Ascending aorta (tissue), 2 donors: Measurements from ENCODE around the gene LTBP3. TPM values are rescaled to one million over a fixed set of nuclear protein-coding genes. Genes with fewer than 3 reads are reported as not detected.
A peak's percentile ranks its signal among the peaks of the same experiment; 100 is the strongest.

Source experiments
- DNase-seq, 2 donors: peaks; one replicate each; pipeline ENCODE4 v3.0.0-alpha.2; 2019; ENCODE audit warnings: low spot score in 2 of 2
- H3K27ac ChIP-seq, 2 donors: fragments of 200-600 bp; sonication (generic); one replicate each; pipeline ENCODE4 v1.5.1; 2016 to 2017; ENCODE audit warnings: mild to moderate bottlenecking in 1 of 2
- H3K27me3 ChIP-seq: fragments of 200-600 bp; sonication (generic); one replicate; pipeline ENCODE4 v1.5.1; 2017
- H3K36me3 ChIP-seq, 2 donors: fragments of 200-600 bp; sonication (generic); one replicate each; pipeline ENCODE4 v1.5.1; 2016
- H3K4me1 ChIP-seq, 2 donors: fragments of 200-600 bp; sonication (generic); one replicate each; pipeline ENCODE4 v1.5.1; 2016 to 2017; ENCODE audit warnings: mild to moderate bottlenecking in 1 of 2
- H3K4me3 ChIP-seq, 2 donors: fragments of 200-600 bp; sonication (generic); one replicate each; pipeline ENCODE4 v1.5.1; 2016 to 2017; ENCODE audit warnings: mild to moderate bottlenecking in 1 of 2
- H3K9me3 ChIP-seq, 2 donors: fragments of 200-600 bp; sonication (generic); one replicate each; pipeline ENCODE4 v1.5.1; 2016
- CTCF ChIP-seq, 3 experiments: fragments of 200-600 bp in 2 of 3; fragments of 450-650 bp in 1 of 3; sonication (generic) in 2 of 3; IDR thresholded peaks; one replicate each; pipeline ENCODE4 v1.5.1; 2016 to 2019; ENCODE audit warnings: antibody characterized with exemption in 3 of 3, mild to moderate bottlenecking in 1 of 3, moderate library complexity in 1 of 3
- intact Hi-C: fragments of 100-400 bp; cut with DNase I; formaldehyde crosslinking; loops from one replicate; pipeline ENCODE4 v1.15.1; 2023
- total RNA-seq: library from RNA; depleted of rRNA; stranded (reverse); fragments of >200 nt; gene quantifications from one replicate; pipeline ENCODE4 v1.1.0, GENCODE V29; 2016

LTBP3 gene
- total RNA-seq, 1 donor from 2014 or later, result 702 TPM

DNA sequence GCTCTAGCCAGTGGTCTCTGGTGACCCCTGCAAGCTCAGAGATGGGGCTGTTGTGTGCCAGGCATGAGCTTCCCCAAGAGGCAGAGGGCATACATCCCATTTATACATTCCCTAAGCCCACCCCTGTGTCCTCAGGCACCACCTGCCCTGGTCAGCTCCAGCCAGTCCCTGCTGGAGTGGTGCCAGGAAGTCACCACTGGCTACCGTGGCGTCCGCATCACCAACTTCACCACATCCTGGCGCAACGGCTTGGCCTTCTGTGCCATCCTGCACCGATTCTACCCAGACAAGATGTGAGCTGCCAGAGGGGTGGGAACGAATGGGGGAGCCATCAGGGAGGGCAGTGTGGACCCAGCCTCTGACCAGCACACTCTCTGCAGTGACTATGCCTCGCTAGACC, 25.9 kb upstream of the LTBP3 start:
- intact Hi-C loops, result no loop called here
- peaks cover 70 to 81% of the 10 kb centered on the region in 2 donors for H3K36me3 ChIP-seq
- no peaks in the 10 kb centered on the region for H3K9me3 ChIP-seq
- H3K27me3 ChIP-seq, result no peaks in the 10 kb centered on the region
- H3K27ac ChIP-seq, result peak overlapping the region; percentile 3 to 42
- H3K4me1 ChIP-seq, result peaks cover 22 to 30% of the 10 kb centered on the region in 2 donors
- DNase-seq, result no peak
- no peak overlapping the region for H3K4me3 ChIP-seq
- no peak for TF ChIP-seq CTCF (IDR thresholded peaks at IDR 0.05)

DNA sequence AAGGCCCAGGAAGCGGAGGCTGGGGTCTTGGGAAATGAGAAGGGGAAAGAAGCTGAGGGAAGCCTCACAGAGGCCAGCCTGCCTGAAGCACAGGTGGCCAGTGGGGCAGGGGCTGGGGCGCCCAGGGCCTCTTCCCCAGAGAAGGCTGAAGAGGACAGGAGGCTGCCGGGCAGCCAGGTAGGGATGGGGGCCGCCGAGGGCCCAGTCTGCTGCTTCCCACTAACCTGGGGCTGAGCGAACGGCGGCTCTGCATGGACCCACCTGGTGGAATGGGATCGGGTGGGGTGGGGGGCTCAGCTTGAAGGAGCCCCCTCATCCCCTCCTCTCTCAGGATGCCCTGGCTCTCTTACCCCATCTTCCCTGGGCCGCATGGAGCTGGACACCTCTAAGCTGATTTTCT, 25.4 kb upstream of the LTBP3 start:
- TF ChIP-seq CTCF (IDR thresholded peaks at IDR 0.05), result no peak
- H3K36me3 ChIP-seq, result peaks cover 75 to 82% of the 10 kb centered on the region in 2 donors
- no peaks in the 10 kb centered on the region for H3K27me3 ChIP-seq
- intact Hi-C loops, result no loop called here
- no peak for DNase-seq
- H3K27ac ChIP-seq, result peak overlapping the region in 1 of 2 donors; percentile 3
- H3K4me1 ChIP-seq, result peaks cover 20 to 32% of the 10 kb centered on the region in 2 donors
- no peaks in the 10 kb centered on the region for H3K9me3 ChIP-seq
- no peak overlapping the region for H3K4me3 ChIP-seq

DNA sequence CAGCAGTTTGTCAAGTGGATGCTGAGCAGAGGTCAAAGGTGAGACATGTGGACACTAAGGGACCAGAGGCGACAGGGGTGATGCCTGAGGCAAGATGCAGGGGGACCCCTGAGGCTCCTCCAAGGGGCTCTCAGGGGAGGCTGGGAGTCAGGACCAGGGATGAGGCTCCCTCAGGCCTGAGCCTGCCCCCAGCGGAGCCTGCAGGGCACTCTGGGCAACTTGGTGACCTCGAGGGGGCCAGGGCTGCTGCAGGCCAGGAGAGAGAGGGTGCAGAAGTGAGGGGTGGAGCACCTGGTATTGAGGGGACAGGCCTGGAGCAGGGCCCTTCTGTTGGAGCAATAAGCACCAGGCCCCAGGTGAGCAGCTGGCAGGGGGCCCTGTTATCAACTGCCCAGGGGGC, 23.8 kb upstream of the LTBP3 start:
- DNase-seq, result no peak
- Histone ChIP-seq H3K27me3 (no peaks in the 10 kb centered on the region), H3K36me3 (peaks cover 74 to 81% of the 10 kb centered on the region in 2 donors), H3K4me1 (peaks cover 14 to 27% of the 10 kb centered on the region in 2 donors), H3K4me3 (no peak overlapping the region), H3K27ac (peak overlapping the region; percentile 42 to 69), H3K9me3 (no peaks in the 10 kb centered on the region)
- no peak for TF ChIP-seq CTCF (IDR thresholded peaks at IDR 0.05)
- intact Hi-C loops, result no loop called here

GRCh38 chr11:65580756-65581155, 22.6 kb upstream of the LTBP3 start:
- no peak for DNase-seq
- peaks cover 7 to 15% of the 10 kb centered on the region in 2 donors for H3K4me1 ChIP-seq
- no peak overlapping the region for H3K4me3 ChIP-seq
- no peaks in the 10 kb centered on the region for H3K27me3 ChIP-seq
- no peaks in the 10 kb centered on the region for H3K9me3 ChIP-seq
- TF ChIP-seq CTCF (IDR thresholded peaks at IDR 0.05), result no peak
- H3K36me3 ChIP-seq, result peaks cover 68 to 69% of the 10 kb centered on the region in 2 donors
- intact Hi-C loops, result no loop called here
- H3K27ac ChIP-seq, result peak overlapping the region; percentile 38 to 69

- peaks cover 7 to 15% of the 10 kb centered on the region in 2 donors for H3K4me1 ChIP-seq
- DNase-seq, result no peak
- no peak overlapping the region for H3K4me3 ChIP-seq
- peaks cover 62 to 64% of the 10 kb centered on the region in 2 donors for H3K36me3 ChIP-seq
- H3K9me3 ChIP-seq, result no peaks in the 10 kb centered on the region
- intact Hi-C loops, result no loop called here
- H3K27ac ChIP-seq, result peak overlapping the region; percentile 38 to 69
- TF ChIP-seq CTCF (IDR thresholded peaks at IDR 0.05), result no peak
- H3K27me3 ChIP-seq, result no peaks in the 10 kb centered on the region
Measured at GRCh38 chr11:65580031-65580692, 22.0 kb upstream of the LTBP3 start.
